GM19239 (cell line): ENCODE data around the gene SLC24A5.

ENCODE experiments used
- DNase-seq: peaks from one replicate; pipeline ENCODE4 v3.0.0; 2011; ENCODE audit warnings: low spot score; ENCODE audit not compliant: insufficient read length
- FAIRE-seq: peaks from 2 replicates; lab custom pipeline; 2011; peaks lifted over from hg19 to GRCh38; lab: Jason Lieb, UNC

Gene SLC24A5

GRCh38 chr15:48109856-48110531, 10.8 kb upstream of the SLC24A5 start:
- no peak for DNase-seq
- no peak for FAIRE-seq

- DNase-seq, result no peak
- FAIRE-seq, result no peak
Observed at GRCh38 chr15:48112242-48112641, 8.5 kb upstream of the SLC24A5 start.

- FAIRE-seq (no peak), DNase-seq (no peak)
Observed at GRCh38 chr15:48119277-48119676, 1.5 kb upstream of the SLC24A5 start.

- DNase-seq, result no peak
- FAIRE-seq, result no peak
Observed at GRCh38 chr15:48121849-48122248, 1.1 kb downstream of the SLC24A5 start.

- DNase-seq (no peak), FAIRE-seq (no peak)
Observed at GRCh38 chr15:48126667-48127355, 6.0 kb downstream of the SLC24A5 start.

- FAIRE-seq (no peak), DNase-seq (no peak)
Observed at GRCh38 chr15:48131324-48131723, 10.5 kb downstream of the SLC24A5 start.

GRCh38 chr15:48132874-48133273, 12.1 kb downstream of the SLC24A5 start:
- FAIRE-seq (no peak), DNase-seq (no peak)

GRCh38 chr15:48143856-48144255, 23.1 kb downstream of the SLC24A5 start:
- no peak for DNase-seq
- no peak for FAIRE-seq

- DNase-seq (no peak), FAIRE-seq (peak; percentile 66)
Observed at GRCh38 chr15:48144889-48145288, 24.1 kb downstream of the SLC24A5 start.

GRCh38 chr15:48145923-48146322, 25.1 kb downstream of the SLC24A5 start:
- DNase-seq (no peak), FAIRE-seq (no peak)

- FAIRE-seq (no peak), DNase-seq (no peak)
Observed at GRCh38 chr15:48147358-48147757, 26.6 kb downstream of the SLC24A5 start.

GRCh38 chr15:48149858-48150257, 29.1 kb downstream of the SLC24A5 start:
- no peak for DNase-seq
- no peak for FAIRE-seq

- peak; percentile 18 for FAIRE-seq
Observed at GRCh38 chr15:48153526-48153925, 32.7 kb downstream of the SLC24A5 start.

GRCh38 chr15:48168616-48169015, 47.8 kb downstream of the SLC24A5 start:
- FAIRE-seq, result no peak

More at GRCh38 chr15:48153526-48153925, 32.7 kb downstream of the SLC24A5 start:
- DNase-seq, result no peak

GRCh38 chr15:48170981-48171380, 50.2 kb downstream of the SLC24A5 start:
- DNase-seq, result no peak

More at GRCh38 chr15:48168616-48169015, 47.8 kb downstream of the SLC24A5 start:
- no peak for DNase-seq

GRCh38 chr15:48175126-48175525, 54.3 kb downstream of the SLC24A5 start:
- FAIRE-seq, result no peak
- no peak for DNase-seq

More at GRCh38 chr15:48170981-48171380, 50.2 kb downstream of the SLC24A5 start:
- FAIRE-seq, result no peak

GRCh38 chr15:48176112-48176511, 55.3 kb downstream of the SLC24A5 start:
- FAIRE-seq, result no peak
- no peak for DNase-seq

GRCh38 chr15:48176957-48177356, 56.2 kb downstream of the SLC24A5 start:
- DNase-seq (no peak), FAIRE-seq (peak; percentile 90)

- FAIRE-seq (peak; percentile 71), DNase-seq (no peak)
Observed at GRCh38 chr15:48177383-48177765, 56.6 kb downstream of the SLC24A5 start.

GRCh38 chr15:48177766-48178647, 57.2 kb downstream of the SLC24A5 start, which contains the start of gene MYEF2:
Gene MYEF2 (minus strand): TSS chr15:48178295. CDS start chr15:48178237, 58 bp downstream.
- FAIRE-seq, result peak; percentile 84
- peak; percentile 49 for DNase-seq

- FAIRE-seq, result no peak
- no peak for DNase-seq
Observed at GRCh38 chr15:48178648-48178931, 57.8 kb downstream of the SLC24A5 start.
